Endothelial cell of umbilical vein (primary cell): ENCODE measurements around the gene CXXC5. TPM values are rescaled to one million over a fixed set of nuclear protein-coding genes. Genes with fewer than 3 reads are reported as not detected.

Source experiments
- BruUV-seq: library from RNA; stranded (reverse); fragments of 400-500 nt; replicated peaks from 2 replicates; lab custom pipeline; 2021; lab: Mats Ljungman, UMichigan
- CTCF ChIA-PET: fragments of 300-600, 350-600 bp; sonication (Branson Sonifier 250); formaldehyde crosslinking; loops from one replicate; lab custom pipeline; 2021; ENCODE audit warnings: antibody characterized with exemption, inconsistent platforms; lab: Charles Lee
- POLR2A ChIA-PET: fragments of 300-600, 350-600 bp; sonication (Branson Sonifier 250); formaldehyde crosslinking; loops from one replicate; lab custom pipeline; 2021; ENCODE audit warnings: antibody characterized with exemption, inconsistent platforms; lab: Charles Lee
- DNase-seq: peaks from one replicate; pipeline ENCODE4 v3.0.0-alpha.2; 2011; ENCODE audit warnings: low read depth, low spot score
- FAIRE-seq: peaks from 2 replicates; lab custom pipeline; 2011; peaks lifted over from hg19 to GRCh38; lab: Jason Lieb, UNC
- H2AFZ ChIP-seq: 2 replicates; pipeline ENCODE4 v1.6.0; 2012; ENCODE audit warnings: low read depth, low read length, control low read depth, inconsistent platforms
- H3K27ac ChIP-seq: 2 replicates; pipeline ENCODE4 v1.5.1; 2011; ENCODE audit warnings: low read depth, mild to moderate bottlenecking, control low read depth, low read length, moderate library complexity; ENCODE audit not compliant: insufficient read depth
- H3K27me3 ChIP-seq, 2 experiments: 2 replicates each; pipeline versions ENCODE4 v1.6.0 to v1.6.1; 2011; ENCODE audit warnings: low read length in 2 of 2, mixed read lengths in 1 of 2; ENCODE audit not compliant: control insufficient read depth in 2 of 2, insufficient read depth in 2 of 2
- H3K36me3 ChIP-seq, 2 experiments: 2 replicates in 1 of 2; 3 replicates in 1 of 2; pipeline ENCODE4 v1.5.1; 2011; ENCODE audit warnings: low read length in 2 of 2, mild to moderate bottlenecking in 1 of 2, moderate library complexity in 1 of 2; ENCODE audit not compliant: control insufficient read depth in 2 of 2, insufficient read depth in 2 of 2; ENCODE audit errors: extremely low read depth in 1 of 2
- H3K4me1 ChIP-seq: 3 replicates; pipeline ENCODE4 v1.5.1; 2011; ENCODE audit warnings: mild to moderate bottlenecking, low read length; ENCODE audit not compliant: control insufficient read depth, insufficient read depth; ENCODE audit errors: extremely low read depth
- H3K4me2 ChIP-seq: 2 replicates; pipeline ENCODE4 v1.6.1; 2011; ENCODE audit warnings: low read length, control low read depth, mixed read lengths; ENCODE audit not compliant: insufficient read depth
- H3K4me3 ChIP-seq, 3 experiments: fragments of 200-600 bp in 1 of 3; sonication (generic), shearing (Covaris generic) in 1 of 3; replicated peaks in 1 of 3; 2 replicates each; pipeline ENCODE4 v1.5.1; 2011 to 2016; ENCODE audit warnings: control low read depth in 3 of 3, low read length in 3 of 3, mild to moderate bottlenecking in 2 of 3, inconsistent platforms in 1 of 3, low read depth in 1 of 3, moderate library complexity in 1 of 3; ENCODE audit not compliant: insufficient read depth in 1 of 3
- H3K79me2 ChIP-seq: 2 replicates; pipeline ENCODE4 v1.6.0; 2012; ENCODE audit warnings: low read length, inconsistent platforms; ENCODE audit not compliant: control insufficient read depth, insufficient read depth
- H3K9ac ChIP-seq: replicated peaks from 2 replicates; pipeline ENCODE3; 2011; ENCODE audit warnings: low read length, control low read depth; ENCODE audit not compliant: insufficient read depth; ENCODE audit errors: extremely low read depth
- H3K9me1 ChIP-seq: replicated peaks from 3 replicates; pipeline ENCODE4 v1.6.0; 2011; ENCODE audit warnings: mild to moderate bottlenecking, low read length; ENCODE audit not compliant: control insufficient read depth, insufficient read depth; ENCODE audit errors: extremely low read depth
- H3K9me3 ChIP-seq: replicated peaks from 2 replicates; pipeline ENCODE4 v1.5.1; 2012; ENCODE audit warnings: low read length, inconsistent platforms; ENCODE audit not compliant: control insufficient read depth, insufficient read depth
- H4K20me1 ChIP-seq: replicated peaks from 2 replicates; pipeline ENCODE3; 2011; ENCODE audit warnings: mild to moderate bottlenecking, low read length; ENCODE audit not compliant: control insufficient read depth, insufficient read depth; ENCODE audit errors: extremely low read depth
- EZH2 ChIP-seq: IDR thresholded peaks from 2 replicates; pipeline ENCODE4 v1.6.1; 2012; ENCODE audit warnings: borderline replicate concordance, low read depth, mild to moderate bottlenecking, moderate library complexity, low read length, inconsistent platforms; ENCODE audit not compliant: severe bottlenecking
- FOS ChIP-seq: IDR thresholded peaks from 2 replicates; pipeline ENCODE4 v1.6.1; 2011; ENCODE audit warnings: mild to moderate bottlenecking, low read length, moderate library complexity, borderline replicate concordance; ENCODE audit not compliant: insufficient read depth
- GATA2 ChIP-seq: IDR thresholded peaks from 2 replicates; pipeline ENCODE4 v1.7.0; 2011; ENCODE audit warnings: low read depth, mild to moderate bottlenecking, moderate library complexity, mixed read lengths, low read length; ENCODE audit not compliant: insufficient read length, insufficient read depth
- JUN ChIP-seq: IDR thresholded peaks from 2 replicates; pipeline ENCODE4 v1.6.1; 2011; ENCODE audit warnings: borderline replicate concordance, low read depth; ENCODE audit not compliant: insufficient read length, insufficient read depth
- MYC ChIP-seq: IDR thresholded peaks from one replicate; pipeline ENCODE4 v1.6.1; 2011; ENCODE audit warnings: mild to moderate bottlenecking, low read depth, low read length
- POLR2A ChIP-seq: IDR thresholded peaks from 2 replicates; pipeline ENCODE4 v1.6.1; 2012; ENCODE audit warnings: low read depth, mild to moderate bottlenecking, control low read depth, low read length
- POLR2AphosphoS5 ChIP-seq: IDR thresholded peaks from 2 replicates; pipeline ENCODE4 v1.6.1; 2012; ENCODE audit warnings: low read depth, mild to moderate bottlenecking, control low read depth, low read length, moderate library complexity; ENCODE audit not compliant: insufficient read depth
- dilution Hi-C: fragments of 300-500 bp; cut with MboI; formaldehyde crosslinking; loops from one replicate; pipeline ENCODE4 v1.15.0; 2019; ENCODE audit warnings: low sequenced_read_pairs; ENCODE audit not compliant: extremely low pct_ligation_motif_present
- intact Hi-C: fragments of 100-400 bp; cut with micrococcal nuclease; formaldehyde crosslinking; loops from one replicate; pipeline ENCODE4 v1.10.0; 2022
- polyA plus RNA-seq, 4 experiments: library from polyadenylated mRNA; depleted of rRNA in 3 of 4; stranded (reverse) in 3 of 4; unstranded in 1 of 4; fragments of >200 nt; gene quantifications; 2 replicates each; pipeline versions ENCODE4 v1.2.1 to v1.2.3, GENCODE V29; 2011 to 2012; ENCODE audit warnings: missing spikeins in 1 of 4
- total RNA-seq: library from RNA; stranded (reverse); gene quantifications from 2 replicates; pipeline ENCODE4 v1.2.3, GENCODE V29; 2021
- TF ChIP-seq, protein P1 (sequence below), 2 donors: IDR thresholded peaks; 1 replicate in 1 of 2; 2 replicates in 1 of 2; pipeline ENCODE4 v1.5.1; 2011; ENCODE audit warnings: low read length in 2 of 2, mild to moderate bottlenecking in 2 of 2, moderate library complexity in 2 of 2, control low read depth in 1 of 2, inconsistent platforms in 1 of 2, low read depth in 1 of 2; ENCODE audit not compliant: insufficient read depth in 1 of 2; ENCODE audit errors: extremely low read depth in 1 of 2
- TF ChIP-seq, protein P2 (sequence below): IDR thresholded peaks from 2 replicates; pipeline ENCODE4 v1.6.1; 2011; ENCODE audit not compliant: insufficient read depth, insufficient read length

CXXC5 gene
- total and polyA plus RNA-seq, 2 donors (not counting 3 experiments of a cell fraction or from before 2014, with no cell fraction given): 2.7 to 5.5 TPM

DNA sequence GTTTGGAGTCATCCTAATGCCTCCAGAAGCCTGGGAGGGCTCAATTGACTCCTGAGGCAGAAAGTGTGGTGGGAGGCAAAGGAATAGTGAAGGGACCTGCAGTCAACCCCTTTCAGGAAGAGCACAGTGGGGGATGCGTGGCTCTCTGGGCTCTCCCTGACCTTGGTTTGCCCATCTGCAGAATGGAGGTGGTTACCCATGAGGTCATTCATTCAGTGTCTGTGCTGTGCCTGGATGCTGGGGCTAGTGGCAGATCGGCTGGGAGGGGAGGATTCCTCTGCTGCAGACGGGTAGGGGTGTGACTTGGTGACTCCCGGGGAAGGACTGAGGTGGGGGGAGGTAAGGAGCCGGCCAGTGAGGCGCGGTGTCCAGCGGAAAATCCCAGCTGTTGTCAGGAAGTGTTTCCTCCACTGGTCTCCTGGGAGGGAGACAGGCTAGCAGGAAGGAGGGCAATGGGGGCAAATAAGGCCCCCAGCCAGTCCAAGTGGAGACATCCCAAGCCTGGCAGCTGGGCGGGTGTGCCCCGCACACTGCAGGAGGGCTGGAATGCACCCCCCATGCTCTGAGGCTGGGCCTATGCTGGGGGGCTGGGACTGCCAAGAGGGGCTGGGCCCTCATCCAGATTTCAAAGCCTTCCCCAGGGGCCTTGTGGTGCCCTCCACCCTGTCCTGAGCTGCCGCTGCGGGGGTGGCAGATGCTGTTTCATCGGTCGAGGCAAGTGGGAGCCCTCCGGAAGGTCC, 10.9 kb downstream of the CXXC5 start:
- POLR2A ChIA-PET: interaction anchor here (0.6 kb wide), 1 partner anchor 22 kb away, joined by 7 read pairs; no protein-coding TSS in a partner anchor
- peak; percentile 48 for DNase-seq
- H3K79me2 ChIP-seq: no peaks in the 10 kb centered on the region
- no peak overlapping the region for H3K9ac ChIP-seq
- H3K4me1 ChIP-seq: peaks cover 36% of the 10 kb centered on the region
- H3K4me2 ChIP-seq: peak overlapping the region; percentile 29
- no peaks in the 10 kb centered on the region for H3K36me3 ChIP-seq
- no peak overlapping the region for H3K4me3 ChIP-seq
- CTCF ChIA-PET: interaction anchor here (0.8 to 5.4 kb wide), 9 partner anchors 11 to 107 kb away, joined by 4 to 33 read pairs (median 14); partner anchors contain the start of gene CXXC5
- H3K27ac ChIP-seq: peak overlapping the region; percentile 11
- BruUV-seq: no TSS peak
- no peaks in the 10 kb centered on the region for H3K9me1 ChIP-seq
- no peaks in the 10 kb centered on the region for H3K27me3 ChIP-seq
- no peaks in the 10 kb centered on the region for H4K20me1 ChIP-seq
- no peak for TF ChIP-seq MYC
- TF ChIP-seq JUN: no peak
- no peak for TF ChIP-seq EZH2
- no peak for TF ChIP-seq GATA2
- intact Hi-C loops: no loop called here
- H2AFZ ChIP-seq: peak overlapping the region; percentile 1
- dilution Hi-C loops: no loop called here
- peak; percentile 82 for FAIRE-seq
- H3K9me3 ChIP-seq: no peaks in the 10 kb centered on the region

GRCh38 chr5:139659695-139660101, 11.5 kb downstream of the CXXC5 start:
- H3K4me3 ChIP-seq: no peak overlapping the region
- FAIRE-seq: no peak
- no peaks in the 10 kb centered on the region for H3K27me3 ChIP-seq
- no peak overlapping the region for H3K9ac ChIP-seq
- DNase-seq: peak; percentile 32
- no peaks in the 10 kb centered on the region for H3K9me1 ChIP-seq
- CTCF ChIA-PET: interaction anchor here (2.3 to 5.4 kb wide), 8 partner anchors 11 to 106 kb away, joined by 8 to 33 read pairs (median 14); partner anchors contain the start of gene CXXC5
- BruUV-seq: no TSS peak
- peaks cover 36% of the 10 kb centered on the region for H3K4me1 ChIP-seq
- peak overlapping the region; percentile 63 for H3K27ac ChIP-seq
- no peak overlapping the region for H2AFZ ChIP-seq
- no peaks in the 10 kb centered on the region for H4K20me1 ChIP-seq
- H3K79me2 ChIP-seq: no peaks in the 10 kb centered on the region
- POLR2A ChIA-PET: interaction anchor here (0.8 kb wide), 1 partner anchor 10 kb away, joined by 3 read pairs; no protein-coding TSS in a partner anchor
- H3K4me2 ChIP-seq: peak overlapping the region; percentile 27
- dilution Hi-C loops (no loop called here), intact Hi-C loops (loop anchor here (1.0 to 2.0 kb wide), 2 partner anchors 9 to 37 kb away; no protein-coding TSS in a partner anchor)
- H3K36me3 ChIP-seq: no peaks in the 10 kb centered on the region
- no peaks in the 10 kb centered on the region for H3K9me3 ChIP-seq
- TF ChIP-seq EZH2 (no peak), FOS (no peak), JUN (no peak), POLR2AphosphoS5 (no peak), GATA2 (no peak), POLR2A (no peak), MYC (no peak)
- TF ChIP-seq, protein P1, sequence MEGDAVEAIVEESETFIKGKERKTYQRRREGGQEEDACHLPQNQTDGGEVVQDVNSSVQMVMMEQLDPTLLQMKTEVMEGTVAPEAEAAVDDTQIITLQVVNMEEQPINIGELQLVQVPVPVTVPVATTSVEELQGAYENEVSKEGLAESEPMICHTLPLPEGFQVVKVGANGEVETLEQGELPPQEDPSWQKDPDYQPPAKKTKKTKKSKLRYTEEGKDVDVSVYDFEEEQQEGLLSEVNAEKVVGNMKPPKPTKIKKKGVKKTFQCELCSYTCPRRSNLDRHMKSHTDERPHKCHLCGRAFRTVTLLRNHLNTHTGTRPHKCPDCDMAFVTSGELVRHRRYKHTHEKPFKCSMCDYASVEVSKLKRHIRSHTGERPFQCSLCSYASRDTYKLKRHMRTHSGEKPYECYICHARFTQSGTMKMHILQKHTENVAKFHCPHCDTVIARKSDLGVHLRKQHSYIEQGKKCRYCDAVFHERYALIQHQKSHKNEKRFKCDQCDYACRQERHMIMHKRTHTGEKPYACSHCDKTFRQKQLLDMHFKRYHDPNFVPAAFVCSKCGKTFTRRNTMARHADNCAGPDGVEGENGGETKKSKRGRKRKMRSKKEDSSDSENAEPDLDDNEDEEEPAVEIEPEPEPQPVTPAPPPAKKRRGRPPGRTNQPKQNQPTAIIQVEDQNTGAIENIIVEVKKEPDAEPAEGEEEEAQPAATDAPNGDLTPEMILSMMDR (IDR thresholded peaks at IDR 0.05; ENCODE audit: extremely low read depth in 1 of 2, insufficient read depth in 1 of 2, low read depth in 1 of 2, low read length in 2 of 2): no peak
- TF ChIP-seq, protein P2, sequence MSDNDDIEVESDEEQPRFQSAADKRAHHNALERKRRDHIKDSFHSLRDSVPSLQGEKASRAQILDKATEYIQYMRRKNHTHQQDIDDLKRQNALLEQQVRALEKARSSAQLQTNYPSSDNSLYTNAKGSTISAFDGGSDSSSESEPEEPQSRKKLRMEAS: no peak
